ENCODE results near the gene CDH13.

CDH13 gene

DNA sequence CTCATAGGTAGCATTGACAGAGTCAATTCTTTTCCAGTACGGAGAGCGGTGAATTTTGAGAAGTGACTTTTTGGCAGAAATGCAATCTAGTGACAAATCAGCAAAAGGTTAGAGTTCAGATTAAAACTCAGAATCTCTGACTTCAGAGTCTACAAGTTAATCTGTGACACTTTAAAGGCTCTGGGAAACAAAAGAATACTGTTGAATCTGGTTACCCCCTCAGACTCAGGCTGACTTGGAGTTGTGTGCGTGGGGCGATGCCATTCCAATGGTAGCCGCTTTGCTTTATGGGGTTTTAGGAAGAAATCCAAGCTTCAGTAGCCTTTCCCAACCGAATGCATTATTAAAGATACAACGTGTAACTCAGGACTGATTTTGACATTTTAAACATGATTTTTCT is 118.2 kb downstream of the CDH13 start:
- H3K4me3 ChIP-seq (ENCODE audit: low read depth, low read length): no peak overlapping the region
- DNase-seq (ENCODE audit: low read depth): no peak
- TF ChIP-seq, protein P1, sequence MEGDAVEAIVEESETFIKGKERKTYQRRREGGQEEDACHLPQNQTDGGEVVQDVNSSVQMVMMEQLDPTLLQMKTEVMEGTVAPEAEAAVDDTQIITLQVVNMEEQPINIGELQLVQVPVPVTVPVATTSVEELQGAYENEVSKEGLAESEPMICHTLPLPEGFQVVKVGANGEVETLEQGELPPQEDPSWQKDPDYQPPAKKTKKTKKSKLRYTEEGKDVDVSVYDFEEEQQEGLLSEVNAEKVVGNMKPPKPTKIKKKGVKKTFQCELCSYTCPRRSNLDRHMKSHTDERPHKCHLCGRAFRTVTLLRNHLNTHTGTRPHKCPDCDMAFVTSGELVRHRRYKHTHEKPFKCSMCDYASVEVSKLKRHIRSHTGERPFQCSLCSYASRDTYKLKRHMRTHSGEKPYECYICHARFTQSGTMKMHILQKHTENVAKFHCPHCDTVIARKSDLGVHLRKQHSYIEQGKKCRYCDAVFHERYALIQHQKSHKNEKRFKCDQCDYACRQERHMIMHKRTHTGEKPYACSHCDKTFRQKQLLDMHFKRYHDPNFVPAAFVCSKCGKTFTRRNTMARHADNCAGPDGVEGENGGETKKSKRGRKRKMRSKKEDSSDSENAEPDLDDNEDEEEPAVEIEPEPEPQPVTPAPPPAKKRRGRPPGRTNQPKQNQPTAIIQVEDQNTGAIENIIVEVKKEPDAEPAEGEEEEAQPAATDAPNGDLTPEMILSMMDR (IDR thresholded peaks at IDR 0.05; ENCODE audit: control insufficient read depth, extremely low read depth, insufficient read depth): no peak

DNA sequence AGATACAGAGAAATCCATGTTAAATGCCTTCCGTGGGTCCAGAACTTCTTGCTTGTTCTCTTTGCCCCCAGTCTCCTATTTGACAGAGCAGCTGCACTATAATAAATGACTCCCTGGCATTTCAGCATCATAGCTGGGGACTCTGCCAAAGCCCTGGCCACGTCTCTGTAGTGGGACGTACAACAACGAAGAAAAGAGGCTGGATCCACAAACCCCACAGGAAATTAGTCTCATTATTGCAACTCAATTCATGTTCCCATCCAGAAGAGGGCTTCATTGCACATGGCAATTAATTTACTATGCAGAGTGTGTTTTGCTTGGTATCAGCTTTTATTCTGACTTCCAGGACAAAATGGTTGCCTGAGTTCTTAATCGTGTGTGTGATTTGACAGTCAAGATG is 121.3 kb downstream of the CDH13 start:
- TF ChIP-seq, protein P1 (IDR thresholded peaks at IDR 0.05; ENCODE audit: control insufficient read depth, extremely low read depth, insufficient read depth): no peak
- DNase-seq (ENCODE audit: low read depth): no peak
- H3K4me3 ChIP-seq (ENCODE audit: low read depth, low read length): no peak overlapping the region

DNA sequence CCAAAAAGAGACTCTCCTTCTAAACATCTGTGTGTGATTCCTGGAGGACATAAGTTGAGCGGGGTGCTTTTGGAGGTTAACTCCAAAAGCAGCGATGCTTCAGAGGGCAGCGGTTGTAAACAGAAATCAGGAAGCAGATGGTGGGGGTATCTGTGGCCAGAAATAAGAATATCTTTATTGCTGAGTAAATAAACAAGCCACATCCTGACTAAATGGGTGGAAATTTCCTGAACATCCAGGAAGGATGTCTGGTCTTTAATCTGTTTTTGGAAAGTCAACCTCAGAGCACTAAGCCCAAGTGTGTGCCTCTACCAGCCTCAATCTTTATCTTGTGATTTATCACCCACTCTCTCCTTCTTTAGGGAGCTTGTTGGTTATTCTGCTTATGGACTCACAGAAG is 123.3 kb downstream of the CDH13 start:
- DNase-seq (ENCODE audit: low read depth): no peak
- TF ChIP-seq, protein P1 (IDR thresholded peaks at IDR 0.05; ENCODE audit: control insufficient read depth, extremely low read depth, insufficient read depth): no peak
- H3K4me3 ChIP-seq (ENCODE audit: low read depth, low read length): no peak overlapping the region

DNA sequence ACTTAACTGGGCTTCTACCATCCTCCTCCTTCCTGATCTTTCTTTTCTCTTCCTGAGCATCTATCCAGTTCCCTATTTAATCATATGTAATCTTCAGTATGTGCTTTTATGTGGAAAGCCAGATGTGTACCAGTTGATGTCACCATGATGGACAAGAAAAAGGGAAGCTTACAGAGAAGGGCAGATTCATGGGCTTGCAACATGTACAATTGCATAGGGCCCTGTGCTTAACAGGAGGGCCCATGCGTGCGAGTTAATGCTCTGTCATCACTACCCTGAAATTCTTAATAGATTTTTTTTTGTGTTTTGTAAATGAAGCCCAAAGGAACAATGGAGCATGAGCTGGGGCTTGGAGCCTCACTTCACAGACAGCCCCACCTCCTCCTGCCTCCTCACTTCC is 124.3 kb downstream of the CDH13 start:
- H3K4me3 ChIP-seq (ENCODE audit: low read depth, low read length): no peak overlapping the region
- no peak for DNase-seq (ENCODE audit: low read depth)
- TF ChIP-seq, protein P1 (IDR thresholded peaks at IDR 0.05; ENCODE audit: control insufficient read depth, extremely low read depth, insufficient read depth): no peak

DNA sequence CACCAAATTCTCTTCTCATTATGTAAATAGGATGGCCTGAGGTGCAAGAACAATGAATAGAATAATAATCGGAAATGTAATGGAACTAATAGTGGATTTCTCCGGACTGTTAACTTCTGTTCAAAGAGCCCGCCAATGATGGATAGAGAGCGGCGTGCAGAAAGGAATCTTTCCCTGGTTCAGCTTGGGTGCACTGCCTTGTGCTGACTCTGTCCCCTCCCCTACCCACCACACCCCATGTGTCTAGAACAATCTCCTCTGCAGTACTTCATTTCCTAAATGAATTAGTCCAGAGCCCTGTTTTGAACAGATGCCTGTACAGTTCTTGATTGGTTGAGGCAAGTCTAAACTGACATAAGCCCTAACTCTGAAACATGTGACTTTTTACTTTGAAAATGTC is 125.4 kb downstream of the CDH13 start:
- no peak overlapping the region for H3K4me3 ChIP-seq (ENCODE audit: low read depth, low read length)
- no peak for DNase-seq (ENCODE audit: low read depth)
- TF ChIP-seq, protein P1 (IDR thresholded peaks at IDR 0.05; ENCODE audit: control insufficient read depth, extremely low read depth, insufficient read depth): no peak

DNA sequence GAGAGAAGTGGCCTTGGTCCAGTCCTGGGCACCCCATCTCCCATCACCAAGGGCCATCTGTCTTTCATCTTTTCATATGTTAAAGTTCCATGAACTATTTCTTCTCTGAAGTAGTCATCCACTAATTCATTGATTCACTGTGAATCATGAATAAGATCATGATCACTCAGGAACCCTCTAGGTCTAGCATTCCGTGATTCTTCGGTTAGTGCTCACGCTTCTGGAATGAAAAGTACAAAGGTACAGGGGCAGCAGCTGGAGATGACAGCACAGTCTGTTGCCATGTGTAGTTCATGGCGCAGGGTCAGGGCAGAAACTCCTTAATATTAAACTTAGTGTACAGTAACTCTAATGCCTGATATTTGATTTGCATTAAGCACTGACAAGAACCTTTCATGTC is 127.1 kb downstream of the CDH13 start:
- no peak overlapping the region for H3K4me3 ChIP-seq (ENCODE audit: low read depth, low read length)
- TF ChIP-seq, protein P1 (IDR thresholded peaks at IDR 0.05; ENCODE audit: control insufficient read depth, extremely low read depth, insufficient read depth): no peak
- no peak for DNase-seq (ENCODE audit: low read depth)

DNA sequence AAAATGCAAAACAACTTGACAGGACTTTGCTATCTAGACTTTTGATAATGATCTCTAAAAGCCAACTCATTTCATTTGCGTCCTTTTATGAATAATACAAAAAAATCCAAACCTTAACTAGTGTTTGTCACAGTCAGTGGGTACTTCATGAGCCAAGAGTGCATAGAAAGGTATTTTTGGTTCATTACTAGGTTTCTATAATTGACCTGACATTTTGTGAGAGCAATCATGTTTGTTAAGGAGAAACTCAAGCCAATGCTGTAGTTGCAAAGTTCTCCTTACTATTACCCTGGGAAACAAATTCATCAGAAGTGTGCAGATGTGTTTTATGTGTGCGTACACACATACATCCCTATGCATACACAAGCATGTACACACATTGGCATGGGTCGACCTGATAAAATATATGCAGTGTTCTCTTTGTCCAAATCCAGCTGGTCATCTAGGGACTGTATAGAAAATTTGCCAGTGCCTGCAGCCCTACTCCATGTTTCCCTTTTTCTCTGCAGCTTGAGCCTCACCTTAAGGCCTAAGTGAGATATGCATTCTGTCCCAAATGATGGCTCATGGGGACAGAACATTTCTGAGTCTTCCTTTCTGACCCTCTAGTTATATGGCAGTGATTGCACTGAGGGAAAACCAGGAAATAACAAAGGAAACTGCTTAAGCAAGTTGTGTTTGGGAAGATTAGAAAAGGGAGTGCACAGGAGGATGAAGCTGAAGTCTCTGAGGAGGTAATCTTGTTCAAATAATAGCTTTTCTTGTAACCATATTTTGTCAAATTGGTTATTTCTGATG is 128.1 kb downstream of the CDH13 start:
- H3K4me3 ChIP-seq (ENCODE audit: low read depth, low read length): no peak overlapping the region
- TF ChIP-seq, protein P1 (IDR thresholded peaks at IDR 0.05; ENCODE audit: control insufficient read depth, extremely low read depth, insufficient read depth): no peak
- no peak for DNase-seq (ENCODE audit: low read depth)

All from LNCaP clone FGC (cell line).